Fibroblast of skin of left biceps (primary cell): ENCODE measurements around the gene ELAVL2.

Experiments used
- DNase-seq, 2 experiments: peaks; one replicate each; pipeline ENCODE4 v3.0.0-alpha.2; 2013; ENCODE audit warnings: low read depth in 2 of 2

The ELAVL2 gene

GRCh38 chr9:23821375-23822181, 4.5 kb downstream of the ELAVL2 start:
- no peak for DNase-seq

- DNase-seq, result no peak
Measured at GRCh38 chr9:23820451-23821374, 5.3 kb downstream of the ELAVL2 start.

- no peak for DNase-seq
Measured at GRCh38 chr9:23819403-23819802, 6.6 kb downstream of the ELAVL2 start.

DNA sequence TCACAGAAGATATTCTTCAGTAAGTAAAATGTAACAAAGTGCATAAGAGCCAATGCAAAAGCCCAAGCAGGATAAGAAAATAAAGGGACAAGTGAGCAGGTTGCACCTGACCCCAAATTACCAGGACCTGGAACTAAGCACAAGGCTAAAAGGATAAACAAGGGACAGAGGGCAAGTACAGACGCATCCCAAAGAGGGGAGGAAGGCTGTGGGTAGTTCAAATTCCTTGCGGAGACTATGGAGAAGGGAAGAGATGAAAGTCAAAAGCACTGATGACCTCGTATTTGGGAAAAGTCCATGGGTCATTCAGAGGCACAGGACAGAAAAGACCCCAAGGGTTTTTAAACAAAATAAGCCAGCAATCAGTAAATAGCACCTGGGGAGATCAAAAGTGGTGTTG, 11.8 kb downstream of the ELAVL2 start:
- DNase-seq, result no peak

DNA sequence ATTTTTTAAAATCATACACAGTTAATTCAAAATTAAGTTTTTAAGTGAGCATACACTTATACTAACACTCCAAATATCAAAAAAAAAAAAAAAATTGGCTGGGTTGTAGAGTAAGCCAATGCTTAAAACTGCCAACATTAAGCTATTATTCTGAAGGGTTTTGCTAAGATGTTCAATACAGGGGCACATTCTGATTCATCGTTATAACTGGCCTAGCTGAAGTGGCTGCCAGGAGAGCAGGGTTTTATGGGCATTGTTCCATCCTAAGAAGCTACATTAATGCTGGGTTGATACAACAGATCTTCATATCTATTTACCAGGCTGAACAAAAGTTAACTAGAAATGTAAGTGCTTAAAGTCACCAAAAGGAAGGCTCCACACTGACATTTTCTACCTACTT, 13.4 kb downstream of the ELAVL2 start:
- no peak for DNase-seq

DNA sequence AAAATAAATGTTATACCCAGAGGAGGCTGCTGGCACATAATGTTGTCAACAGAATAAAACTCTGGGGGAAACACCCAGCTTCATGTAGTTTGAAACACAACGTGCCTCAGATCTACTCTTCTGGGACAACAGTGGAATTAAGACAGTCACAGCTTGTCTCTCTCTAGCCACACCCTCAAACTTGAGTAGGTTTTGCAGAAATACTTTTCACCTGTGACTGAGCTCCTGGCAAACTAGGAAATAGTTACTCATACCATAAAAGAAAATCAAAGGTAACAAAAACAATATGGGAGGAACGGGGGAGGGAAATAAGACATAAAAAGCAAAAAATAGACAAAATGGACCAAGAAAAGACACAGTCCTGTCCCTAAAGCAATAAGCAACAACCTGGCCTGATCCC, 14.4 kb downstream of the ELAVL2 start:
- no peak for DNase-seq

- no peak for DNase-seq
Measured at GRCh38 chr9:23803216-23803615, 22.8 kb downstream of the ELAVL2 start.

DNA sequence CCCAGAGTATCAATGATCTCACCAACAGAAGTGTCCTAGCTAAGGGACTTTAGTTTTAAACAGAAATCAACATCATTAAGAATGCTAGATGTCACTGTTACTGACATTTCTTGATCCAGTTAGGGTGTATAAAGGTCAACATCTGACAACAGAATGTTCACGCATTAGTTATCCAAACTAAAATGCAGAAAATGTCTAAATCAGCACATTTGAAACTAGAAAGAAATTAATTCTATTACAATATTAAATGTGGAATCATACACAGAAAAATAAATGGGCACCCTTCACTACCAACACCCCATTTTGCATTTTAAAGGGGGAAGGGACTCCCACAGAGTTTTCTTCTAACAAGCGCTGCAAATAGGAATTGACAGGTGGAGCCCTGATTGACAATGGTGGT, 24.5 kb downstream of the ELAVL2 start:
- no peak for DNase-seq

DNA sequence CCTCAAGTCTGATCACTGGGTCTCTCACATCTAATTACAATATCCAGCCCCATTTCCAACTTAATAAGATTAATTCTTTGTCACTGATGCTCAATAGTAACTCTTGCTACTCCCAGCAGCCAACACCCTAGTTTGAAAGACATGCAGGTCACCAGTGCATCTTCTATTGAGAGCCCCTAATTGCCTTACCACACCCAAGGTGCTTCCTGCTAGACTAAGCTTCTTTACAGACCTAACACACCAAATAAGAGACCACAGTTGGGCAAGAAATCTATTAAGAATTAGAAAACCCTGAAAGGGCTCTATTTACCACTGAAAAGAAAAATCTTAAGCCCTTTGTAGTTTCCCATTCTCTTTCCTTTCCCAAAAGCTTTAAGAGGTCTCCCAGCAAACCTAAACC, 26.5 kb downstream of the ELAVL2 start:
- no peak for DNase-seq

DNA sequence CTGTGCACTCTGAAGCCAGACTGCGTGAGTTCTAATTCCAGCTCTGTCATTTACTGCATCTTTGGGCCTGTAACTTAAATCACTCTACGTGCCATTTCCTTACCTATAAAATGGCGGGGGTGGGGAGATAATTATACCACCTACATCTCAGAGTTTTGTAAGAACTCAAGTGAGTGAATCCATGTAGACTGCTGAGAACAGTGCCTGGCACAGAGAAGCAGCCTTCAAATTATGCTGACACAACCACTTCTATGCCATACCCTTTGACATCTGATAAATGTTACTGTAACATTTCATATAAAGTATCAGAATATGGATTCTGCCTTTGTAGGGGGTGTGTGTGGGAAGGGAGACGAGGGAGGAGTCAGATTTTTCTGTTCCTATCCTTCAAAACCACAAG, 27.7 kb downstream of the ELAVL2 start:
- no peak for DNase-seq

DNA sequence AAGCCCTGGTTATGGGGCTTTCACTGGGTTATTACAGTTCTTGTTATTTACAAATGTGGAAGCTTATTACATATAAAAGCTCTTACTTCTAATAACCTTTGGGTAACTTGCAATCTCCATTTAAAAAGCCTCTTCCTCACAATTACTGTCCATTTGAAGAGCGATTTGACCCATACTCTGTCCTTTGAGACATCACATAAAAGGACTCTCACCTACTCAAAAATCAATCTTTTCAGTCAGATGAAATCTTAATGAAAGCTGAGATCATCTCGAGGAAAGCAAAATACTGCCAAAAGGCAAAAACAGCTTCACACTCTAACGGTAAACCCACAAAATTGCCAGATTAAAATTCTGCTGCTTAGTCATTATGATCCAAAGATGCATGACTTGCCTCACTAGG, 29.8 kb downstream of the ELAVL2 start:
- DNase-seq, result no peak

GRCh38 chr9:23790351-23791260, 35.4 kb downstream of the ELAVL2 start:
- no peak for DNase-seq

DNA sequence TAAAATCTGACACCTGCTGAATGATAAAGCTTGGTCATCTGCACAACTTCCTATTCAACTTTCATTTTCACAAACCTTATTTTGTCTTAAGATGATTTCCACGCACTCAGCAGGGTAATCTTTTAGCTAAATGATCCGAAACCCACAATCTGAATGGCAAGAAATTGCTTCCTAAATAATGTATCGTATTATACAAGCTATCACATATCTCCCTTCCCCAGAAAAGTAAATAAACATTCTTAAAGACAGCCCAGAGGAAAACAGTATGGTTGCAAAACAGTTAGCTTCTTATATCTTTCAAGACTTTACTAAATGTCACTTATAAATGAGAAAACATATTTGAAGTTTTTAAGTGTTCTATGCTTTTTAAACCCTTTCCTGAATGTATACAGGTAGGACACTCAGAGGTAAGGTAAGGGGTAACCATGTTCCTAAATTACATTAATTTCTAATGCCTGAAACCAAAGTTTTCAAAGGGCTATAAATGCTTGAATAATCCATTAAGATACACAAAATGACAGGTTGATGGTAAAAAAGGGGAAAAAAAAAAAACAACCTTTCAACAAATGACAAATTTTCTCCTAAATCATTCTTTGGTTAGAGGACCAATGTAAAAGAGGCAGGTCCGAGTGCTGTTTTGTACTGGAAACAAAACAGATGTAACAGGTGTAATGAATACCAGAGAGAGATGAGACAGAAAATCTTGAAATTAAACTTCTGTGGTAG, 36.3 kb downstream of the ELAVL2 start:
- no peak for DNase-seq

- no peak for DNase-seq
Measured at GRCh38 chr9:23784962-23785361, 41.1 kb downstream of the ELAVL2 start.

DNA sequence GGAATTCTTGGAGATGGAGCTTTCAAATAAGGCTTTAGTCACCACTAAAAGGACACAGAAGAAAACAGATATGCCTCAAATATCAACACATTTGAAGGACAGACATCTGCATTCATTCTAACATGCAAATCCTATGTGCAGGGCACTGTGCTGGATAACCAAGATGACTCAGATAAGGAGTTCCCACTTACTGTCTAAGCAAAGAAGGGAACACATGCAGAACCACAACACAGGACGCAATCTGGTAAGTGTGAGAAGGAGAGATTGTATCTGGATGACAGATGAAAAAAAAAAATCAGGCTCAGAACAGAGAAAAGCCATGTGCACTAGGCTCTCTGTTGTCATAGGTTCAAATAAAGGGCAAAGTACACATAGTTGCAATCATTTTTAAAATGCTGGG, 42.5 kb downstream of the ELAVL2 start:
- DNase-seq, result no peak

DNA sequence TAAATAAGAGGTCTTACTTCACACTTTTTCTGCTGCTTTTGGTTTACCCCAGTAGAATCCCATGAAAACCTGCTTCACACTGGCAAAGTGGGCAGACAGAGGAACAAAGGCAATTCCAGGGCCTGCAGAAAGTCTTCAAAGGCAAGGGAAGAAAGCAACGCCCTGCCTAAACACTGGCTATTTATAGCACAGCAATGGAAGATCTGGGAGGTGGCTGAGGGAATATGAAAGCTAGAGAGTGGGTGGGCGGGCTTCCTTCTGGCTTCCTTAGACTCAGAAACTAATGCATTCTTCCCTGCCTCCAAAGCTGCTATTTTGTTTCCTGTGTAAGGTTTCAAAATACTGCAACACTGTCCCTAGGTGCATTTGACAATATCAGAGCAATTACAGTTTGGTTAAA, 46.8 kb downstream of the ELAVL2 start:
- DNase-seq, result no peak

- DNase-seq, result no peak
Measured at GRCh38 chr9:23777328-23777727, 48.7 kb downstream of the ELAVL2 start.

DNA sequence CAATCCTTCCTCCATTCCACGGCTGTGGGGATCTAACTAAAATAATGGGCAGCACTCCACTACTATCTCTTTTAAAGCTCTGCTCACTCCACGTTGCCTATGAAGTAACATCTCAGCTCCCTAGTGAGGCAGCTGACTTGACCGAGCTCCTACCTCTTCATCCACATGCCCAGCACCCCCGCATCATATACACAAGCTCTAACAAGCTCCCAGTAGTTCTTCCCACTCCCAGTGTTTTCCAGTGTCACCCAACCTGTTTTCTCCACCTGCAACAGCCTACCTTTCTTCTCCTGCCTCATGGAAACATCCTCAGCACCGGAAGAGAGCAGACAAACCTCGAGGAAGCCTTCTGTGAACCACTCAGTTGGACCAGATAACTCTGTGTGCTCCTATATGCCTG, 50.5 kb downstream of the ELAVL2 start:
- DNase-seq, result no peak

DNA sequence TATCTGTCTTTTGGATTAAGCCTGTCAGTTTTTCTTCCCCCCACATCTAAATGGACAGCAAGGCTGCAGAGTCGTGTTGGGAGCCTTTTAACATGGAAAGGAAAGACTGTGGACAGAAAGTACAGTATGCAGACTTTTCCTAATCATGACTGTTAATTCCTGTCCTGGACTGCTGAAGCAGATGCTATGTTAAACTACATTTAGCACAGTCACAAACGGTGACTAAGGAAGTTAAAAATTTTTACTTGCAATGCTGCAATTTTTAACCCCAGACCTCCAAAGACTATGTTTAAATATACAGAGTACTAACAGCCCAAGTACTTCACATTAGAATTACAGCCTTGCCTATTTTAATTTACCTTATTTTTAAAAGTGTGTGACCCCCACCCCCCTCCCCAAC, 51.8 kb downstream of the ELAVL2 start:
- peak; percentile 4 to 8 for DNase-seq

GRCh38 chr9:23772385-23772783, 53.7 kb downstream of the ELAVL2 start:
- DNase-seq, result no peak

- DNase-seq, result peak in 1 of 2 experiments; percentile 12
Measured at GRCh38 chr9:23771746-23772384, 54.2 kb downstream of the ELAVL2 start.
